HG02678 (cell line): Measurements from ENCODE around the gene ELOVL3.
"Not testable (repeated sequence)": the region's sequence is repeated elsewhere in the genome, so short reads cannot be mapped to it uniquely, and the experiment has no call there.

Experiments used
- ATAC-seq: cut with Tn5 transposase; IDR thresholded peaks from one replicate; pipeline ENCODE4 v1.9.1; 2021; ENCODE audit warnings: mild to moderate bottlenecking, moderate library complexity; ENCODE audit not compliant: unreplicated experiment

ELOVL3 gene

DNA sequence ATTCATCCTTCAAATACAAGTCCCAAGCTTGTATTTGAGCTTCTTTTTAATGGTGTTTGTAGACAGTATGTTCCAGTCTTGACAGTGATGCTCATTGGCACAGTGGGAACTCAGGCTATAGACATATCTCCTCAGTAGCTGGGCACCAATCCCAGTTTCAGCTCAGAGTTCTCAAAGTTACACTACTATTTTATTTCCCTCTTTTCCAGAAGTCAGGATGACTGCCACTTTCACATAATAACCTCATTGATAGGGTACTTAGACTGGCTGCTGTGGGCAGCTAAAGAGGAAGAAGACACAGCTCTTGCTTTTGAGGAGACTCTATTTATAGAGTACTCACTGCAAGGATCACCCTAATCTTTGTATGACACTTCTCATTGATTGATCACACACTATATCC is 21.6 kb downstream of the ELOVL3 start:
- no peak for ATAC-seq

DNA sequence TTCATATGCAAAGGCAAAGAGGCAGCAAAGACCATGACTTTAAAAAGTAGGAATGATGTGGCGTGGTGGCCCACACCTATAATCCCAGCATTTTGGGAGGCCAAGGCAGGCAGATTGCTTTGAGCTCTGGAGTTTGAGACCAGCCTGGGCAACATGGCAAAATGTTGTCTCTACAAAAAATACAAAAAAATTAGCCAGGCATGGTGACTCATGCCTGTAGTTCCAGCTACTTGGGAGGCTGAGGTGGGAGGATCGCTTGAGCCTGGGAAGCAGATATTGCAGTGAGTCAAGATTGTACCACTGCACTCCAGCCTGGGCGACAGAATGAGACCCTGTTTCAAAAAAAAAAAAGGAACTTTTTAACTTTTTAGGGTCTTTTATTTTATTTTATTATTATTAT is 26.4 kb downstream of the ELOVL3 start:
- ATAC-seq: not testable (repeated sequence)

DNA sequence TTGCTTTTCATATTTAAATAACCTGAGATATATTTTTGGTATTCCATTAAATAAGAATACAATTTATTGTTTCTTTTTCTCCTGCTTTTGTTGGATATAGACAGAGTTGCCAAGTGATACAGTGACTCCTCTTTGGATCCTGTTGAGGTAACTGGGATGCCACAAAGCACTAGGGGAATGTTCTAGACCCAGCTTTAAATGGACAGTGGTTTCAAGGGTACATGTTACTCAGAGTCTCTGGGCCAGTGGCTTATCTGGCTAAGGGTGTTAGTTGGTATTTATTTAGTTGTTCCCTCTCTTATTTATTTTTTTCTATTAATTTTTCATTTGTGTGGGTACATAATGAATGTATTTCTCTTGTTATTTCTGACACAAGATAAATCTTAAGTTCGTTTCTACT is 28.3 kb downstream of the ELOVL3 start:
- ATAC-seq: no peak

DNA sequence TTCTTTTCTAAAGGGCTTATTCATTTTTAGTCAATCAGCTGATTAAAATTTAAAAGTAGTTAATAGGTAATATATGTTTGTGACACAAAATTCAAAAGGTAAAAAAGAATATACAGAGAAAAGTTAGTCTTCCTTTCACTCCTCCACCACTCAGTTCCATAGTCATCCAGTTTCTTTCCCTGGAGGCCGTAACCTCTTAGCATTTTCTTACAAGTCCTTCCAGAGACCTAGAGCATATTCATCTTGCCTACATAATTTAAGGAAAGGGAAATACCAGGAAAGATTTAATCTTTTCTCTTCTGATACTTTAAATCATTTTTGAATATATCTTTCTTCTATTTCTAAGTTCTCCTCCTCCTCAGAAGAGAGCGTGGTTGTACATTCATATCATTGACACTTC is 29.3 kb downstream of the ELOVL3 start:
- ATAC-seq: no peak

DNA sequence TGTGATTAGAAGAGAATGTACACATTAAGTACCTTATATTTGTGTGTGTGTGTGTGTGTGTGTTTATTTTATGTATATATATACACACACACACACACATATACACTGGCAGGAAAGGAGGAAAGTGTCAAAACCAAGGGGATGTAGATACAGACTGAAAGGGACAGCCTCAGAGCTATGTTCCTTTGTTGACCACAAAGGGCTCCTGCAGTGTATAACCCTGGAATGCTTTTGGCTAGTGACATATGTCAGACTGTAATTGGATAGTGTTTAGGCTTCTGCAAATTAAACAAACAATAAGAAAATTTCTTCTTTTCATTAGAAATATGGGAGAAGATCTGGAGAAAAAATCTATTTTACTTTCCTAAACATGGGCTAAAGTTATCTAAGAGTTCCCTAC is 35.1 kb downstream of the ELOVL3 start:
- no peak for ATAC-seq

DNA sequence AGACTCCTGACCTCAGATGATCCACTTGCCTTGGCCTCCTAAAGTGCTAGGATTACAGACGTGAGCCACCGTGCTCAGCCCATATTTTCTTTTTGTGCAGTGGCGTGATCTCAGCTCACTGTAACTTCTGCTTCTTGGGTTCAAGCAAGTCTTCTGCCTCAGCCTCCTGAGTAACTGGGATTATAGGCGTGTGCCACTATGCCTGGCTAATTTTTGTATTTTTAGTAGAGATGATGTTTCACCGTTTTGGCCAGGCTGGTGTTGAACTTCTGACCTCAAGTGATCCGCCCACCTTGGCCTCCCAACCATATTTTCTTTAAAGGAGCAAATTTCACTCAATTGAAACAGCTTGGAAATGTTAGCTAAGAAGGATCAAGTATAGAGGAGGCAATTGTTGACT is 35.7 kb downstream of the ELOVL3 start:
- no peak for ATAC-seq

DNA sequence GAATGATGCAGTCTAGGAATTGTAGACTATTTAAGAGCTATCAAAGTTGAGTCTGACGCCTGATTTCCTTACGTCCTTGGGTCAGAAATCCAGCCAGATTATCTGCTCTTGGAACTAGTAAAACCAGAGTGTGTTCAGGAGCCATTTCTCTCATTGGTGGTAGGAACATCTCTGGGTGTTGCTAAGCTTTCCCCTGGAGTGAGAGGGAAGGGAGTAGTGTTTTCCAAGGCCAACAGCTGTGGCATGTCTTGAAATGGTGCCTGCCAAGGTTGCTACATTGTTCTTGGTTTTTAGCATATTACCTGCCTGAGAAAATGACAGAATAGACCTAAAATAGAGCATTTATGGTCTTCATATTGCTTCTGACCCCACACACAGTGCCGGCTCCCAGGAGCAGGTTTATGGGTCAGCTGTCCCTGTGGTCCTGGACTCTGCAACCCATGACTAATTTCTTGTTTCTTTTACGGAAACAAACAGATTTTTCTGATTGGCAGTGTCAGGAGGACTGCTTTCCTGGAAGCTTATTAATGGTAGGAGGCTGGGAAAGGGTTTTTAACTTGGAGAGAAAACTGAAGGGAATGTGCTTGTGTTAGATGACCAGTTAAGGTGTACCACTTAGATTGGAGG is 36.8 kb downstream of the ELOVL3 start:
- no peak for ATAC-seq

DNA sequence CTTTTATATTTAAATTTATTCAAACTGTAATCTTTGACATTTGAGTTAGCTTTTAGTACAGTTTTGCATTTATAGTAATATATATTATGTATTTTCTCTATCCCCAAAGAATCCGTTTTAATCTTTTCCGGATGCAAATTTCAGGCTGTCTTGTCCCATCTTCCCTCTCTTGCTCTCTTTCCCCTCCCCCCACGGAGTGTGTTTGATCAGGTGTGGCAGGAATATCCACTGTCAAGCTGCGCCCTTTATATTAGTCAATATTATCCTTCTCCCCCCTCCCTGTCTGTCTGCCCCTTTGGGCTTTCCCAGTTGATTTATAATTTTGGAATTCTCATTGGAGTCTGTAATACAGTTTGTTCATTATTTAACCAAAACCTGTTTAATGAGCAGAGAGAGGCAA is 38.3 kb downstream of the ELOVL3 start:
- ATAC-seq: no peak

DNA sequence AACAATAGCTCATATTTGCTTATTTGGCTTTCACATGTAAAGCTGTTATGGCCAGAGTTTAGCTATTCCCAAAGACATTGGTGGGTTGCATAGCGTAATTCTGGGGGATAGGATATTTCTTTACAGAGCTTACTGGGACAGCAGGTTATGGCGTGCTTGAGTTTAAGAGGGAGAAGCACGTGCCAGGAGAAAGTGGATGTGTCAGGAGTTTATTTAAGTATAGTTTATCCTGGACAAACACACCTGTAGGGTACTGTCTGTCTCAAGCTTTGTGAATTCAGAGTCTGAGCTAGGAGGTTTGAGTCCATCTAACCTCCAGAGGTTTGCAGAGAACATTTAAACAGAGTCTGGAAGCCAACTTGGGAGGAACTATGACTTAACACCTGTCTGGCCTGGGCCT is 40.6 kb downstream of the ELOVL3 start:
- ATAC-seq: no peak

DNA sequence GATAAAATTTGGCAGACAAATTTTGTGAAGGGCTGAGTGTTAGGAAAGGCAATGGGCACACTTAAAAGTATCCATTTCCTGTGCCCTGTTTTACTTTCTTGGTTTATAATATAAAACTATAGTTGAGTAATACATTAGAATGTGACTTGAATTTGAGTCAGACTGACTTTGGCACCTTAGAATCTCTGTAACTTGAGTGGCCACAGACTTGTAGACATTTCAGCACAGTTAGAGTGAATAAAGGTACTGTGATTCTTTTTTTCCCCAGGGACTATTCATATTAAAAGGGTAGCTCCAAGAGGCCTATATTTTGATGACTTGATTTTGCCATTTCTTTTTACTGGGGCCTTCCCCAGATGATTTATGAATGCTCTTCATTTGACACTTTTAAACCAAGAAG is 41.6 kb downstream of the ELOVL3 start:
- no peak for ATAC-seq

DNA sequence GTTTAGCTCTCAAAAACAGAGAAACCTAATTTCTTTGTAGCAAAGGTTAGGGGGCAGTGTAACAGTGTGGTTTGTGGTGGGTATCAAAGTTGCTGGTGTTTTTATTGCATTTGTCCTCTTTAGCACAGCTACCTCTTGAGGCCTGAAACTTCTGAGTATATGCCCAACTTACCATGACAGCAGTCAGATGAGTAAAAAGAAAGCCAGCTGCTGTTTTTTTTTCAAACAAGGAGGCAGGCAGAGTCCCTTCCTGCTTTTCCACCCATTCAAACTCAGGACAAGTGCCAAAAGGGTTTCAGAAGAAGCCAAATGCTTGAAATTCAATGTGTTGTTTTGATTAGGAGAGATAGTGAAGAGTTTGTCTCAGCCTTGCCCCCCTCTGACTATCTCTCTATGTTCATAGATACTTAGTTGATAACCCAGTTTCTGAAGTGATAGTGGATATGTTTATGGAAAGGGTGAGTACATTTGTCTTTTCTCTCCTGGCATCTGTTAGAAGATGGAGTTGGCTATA is 42.3 kb downstream of the ELOVL3 start:
- no peak for ATAC-seq

DNA sequence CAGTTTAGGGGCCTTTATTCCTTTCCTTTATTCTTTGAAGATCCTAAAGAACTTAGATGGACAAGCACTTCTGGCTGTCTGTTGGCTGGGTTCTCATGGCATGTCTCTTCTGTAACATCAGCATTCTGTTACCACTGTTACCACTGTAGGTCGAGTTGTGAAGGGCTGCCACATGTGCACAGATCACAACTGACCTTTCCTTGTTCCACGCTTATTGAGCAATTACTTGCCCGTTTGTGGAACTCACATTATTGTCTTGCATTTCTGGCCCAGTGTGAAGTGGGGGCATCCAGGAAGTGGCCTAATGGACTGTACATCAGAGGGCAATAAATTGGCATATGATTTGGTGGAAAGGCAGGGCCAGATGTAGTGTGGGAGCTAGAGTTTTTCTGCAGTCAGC is 42.9 kb downstream of the ELOVL3 start:
- no peak for ATAC-seq

DNA sequence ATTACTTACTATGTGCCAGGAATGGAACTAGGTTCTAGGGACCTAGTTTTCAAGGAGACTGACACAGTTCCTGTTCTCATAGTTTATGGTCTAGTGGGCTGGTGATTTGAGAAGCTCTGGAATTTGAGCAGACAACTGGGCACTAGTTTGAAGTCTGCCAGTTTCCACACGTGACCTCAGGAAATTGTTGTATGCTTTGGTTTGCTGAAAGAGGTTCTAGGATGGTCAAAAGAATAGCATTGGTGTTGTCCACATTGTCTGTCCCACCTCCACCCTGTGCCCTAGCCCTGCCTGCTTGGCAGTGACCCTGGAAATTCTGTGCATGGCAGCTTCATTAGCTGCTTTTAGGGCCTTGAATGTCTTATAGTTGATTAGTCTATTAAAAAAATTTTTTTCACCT is 48.0 kb downstream of the ELOVL3 start:
- no peak for ATAC-seq

DNA sequence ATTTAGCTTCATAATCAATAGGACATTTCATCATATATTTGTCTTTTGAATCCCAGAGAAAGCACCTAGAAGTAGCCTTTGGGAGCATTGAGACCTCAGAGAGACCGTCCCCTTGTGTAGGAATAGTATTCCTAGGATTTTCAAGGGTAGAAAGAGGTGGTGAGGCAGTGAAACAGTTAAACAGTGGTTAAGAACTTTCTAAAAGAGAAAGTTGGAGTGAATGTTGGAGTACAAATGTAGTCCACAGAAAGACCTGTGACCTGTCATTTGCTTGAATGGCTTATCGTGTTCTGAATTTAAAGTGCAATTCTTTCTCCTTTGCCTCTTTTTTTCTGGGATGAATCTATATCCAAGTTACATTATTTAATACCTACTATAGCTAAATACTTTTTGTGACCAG is 49.2 kb downstream of the ELOVL3 start:
- no peak for ATAC-seq

DNA sequence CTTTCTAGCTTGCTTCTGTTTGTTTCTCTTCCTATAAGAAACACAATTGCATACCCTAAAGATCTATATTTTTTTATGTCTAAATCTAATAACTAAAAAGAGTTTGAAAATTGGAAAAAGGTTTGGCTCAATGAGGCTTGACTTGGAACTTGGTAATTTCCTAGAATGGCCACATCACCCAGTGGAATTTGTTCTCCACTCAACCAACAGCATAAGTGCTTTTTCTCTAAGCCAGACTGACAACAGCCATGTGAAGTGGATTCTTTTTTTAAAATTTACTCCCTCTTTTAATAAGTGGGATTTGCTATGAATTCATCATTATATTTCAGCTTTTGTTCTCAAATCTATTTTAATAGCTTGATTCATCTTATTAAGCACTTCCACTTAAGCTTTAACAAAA is 53.0 kb downstream of the ELOVL3 start:
- ATAC-seq: no peak
